Naive thymus-derived CD4-positive, alpha-beta T cell (primary cell): ENCODE measurements around the gene NUDT3. TPM values are rescaled to one million over a fixed set of nuclear protein-coding genes. Genes with fewer than 3 reads are reported as not detected.
A peak's percentile ranks its signal among the peaks of the same experiment; 100 is the strongest.

ENCODE experiments used
- ATAC-seq: fragments of 150-1000 bp; cut with Tn5 transposase; 2 replicates; pipeline ENCODE4 v1.10.0; 2021; ENCODE audit warnings: mild to moderate bottlenecking, moderate library complexity
- CTCF ChIA-PET: fragments of 350-600 bp; sonication (Branson Sonifier 250); formaldehyde crosslinking; loops from one replicate; lab custom pipeline; 2021; ENCODE audit warnings: antibody characterized with exemption; lab: Charles Lee
- POLR2A ChIA-PET: fragments of 350-600 bp; sonication (Branson Sonifier 250); formaldehyde crosslinking; loops from one replicate; lab custom pipeline; 2021; ENCODE audit warnings: antibody characterized with exemption, inconsistent platforms; lab: Charles Lee
- DNase-seq, 9 donors: peaks; one replicate each; pipeline versions ENCODE4 v3.0.0 to v3.0.0-alpha.2; 2020 to 2022; ENCODE audit warnings: mixed read lengths in 1 of 9
- H3K27ac ChIP-seq: one replicate; pipeline ENCODE4 v1.7.0; 2013; ENCODE audit warnings: mild to moderate bottlenecking, low read depth, low read length, moderate library complexity
- H3K27me3 ChIP-seq, 2 donors: one replicate each; pipeline ENCODE4 v1.7.0; 2013; ENCODE audit warnings: low read length in 2 of 2, mild to moderate bottlenecking in 2 of 2, moderate library complexity in 2 of 2; ENCODE audit not compliant: control insufficient read depth in 2 of 2, insufficient read depth in 2 of 2
- H3K36me3 ChIP-seq, 3 experiments: 1 replicate in 2 of 3; 2 replicates in 1 of 3; pipeline ENCODE4 v1.7.0; 2013; ENCODE audit warnings: low read length in 3 of 3, mild to moderate bottlenecking in 3 of 3, moderate library complexity in 1 of 3; ENCODE audit not compliant: insufficient read depth in 3 of 3, control insufficient read depth in 2 of 3
- H3K4me1 ChIP-seq, 2 donors: one replicate each; pipeline ENCODE4 v1.7.0; 2013; ENCODE audit warnings: low read length in 2 of 2, mild to moderate bottlenecking in 2 of 2, moderate library complexity in 1 of 2; ENCODE audit not compliant: control insufficient read depth in 2 of 2, insufficient read depth in 2 of 2
- H3K4me3 ChIP-seq: 2 replicates; pipeline ENCODE4 v1.7.0; 2013; ENCODE audit warnings: mild to moderate bottlenecking, low read length
- H3K9me3 ChIP-seq, 3 experiments: 1 replicate in 2 of 3; 2 replicates in 1 of 3; pipeline ENCODE4 v1.7.0; 2013; ENCODE audit warnings: low read length in 3 of 3; ENCODE audit not compliant: control insufficient read depth in 2 of 3
- H3K27ac Mint-ChIP-seq, 9 donors: one replicate each; pipeline ENCODE4 v1.8.0; 2020 to 2022; ENCODE audit warnings: mixed read lengths in 9 of 9, mild to moderate bottlenecking in 8 of 9, moderate library complexity in 5 of 9, inconsistent platforms in 2 of 9
- H3K27me3 Mint-ChIP-seq, 5 donors: one replicate each; pipeline ENCODE4 v1.8.0; 2021 to 2022; ENCODE audit warnings: mixed read lengths in 5 of 5, mild to moderate bottlenecking in 1 of 5
- H3K36me3 Mint-ChIP-seq, 5 donors: one replicate each; pipeline ENCODE4 v1.8.0; 2020 to 2022; ENCODE audit warnings: mixed read lengths in 5 of 5, mild to moderate bottlenecking in 3 of 5, inconsistent platforms in 1 of 5
- H3K4me1 Mint-ChIP-seq, 7 donors: one replicate each; pipeline ENCODE4 v1.8.0; 2020 to 2022; ENCODE audit warnings: mixed read lengths in 7 of 7, mild to moderate bottlenecking in 3 of 7, inconsistent platforms in 1 of 7
- H3K4me3 Mint-ChIP-seq, 10 donors: one replicate each; pipeline ENCODE4 v1.8.0; 2020 to 2022; ENCODE audit warnings: mild to moderate bottlenecking in 10 of 10, mixed read lengths in 10 of 10, moderate library complexity in 6 of 10, inconsistent platforms in 2 of 10
- H3K9me3 Mint-ChIP-seq, 11 donors: one replicate each; pipeline ENCODE4 v1.8.0; 2020 to 2022; ENCODE audit warnings: mixed read lengths in 11 of 11, mild to moderate bottlenecking in 4 of 11, inconsistent platforms in 1 of 11, moderate library complexity in 1 of 11
- intact Hi-C, 2 donors: fragments of 100-400 bp; cut with micrococcal nuclease; formaldehyde crosslinking; loops; one replicate each; pipeline ENCODE4 v1.15.1; 2023
- polyA plus RNA-seq, 2 donors: library from polyadenylated mRNA; unstranded; fragments of 300-500 nt; fragmentation: Illumina TruSeq; gene quantifications; one replicate each; pipeline ENCODE4 v1.2.3, GENCODE V29; 2021
- total RNA-seq, 6 experiments: library from RNA in 5 of 6; stranded (reverse) in 5 of 6; gene quantifications; 1 replicate in 5 of 6; 2 replicates in 1 of 6; pipeline ENCODE4 v1.2.3 and lab custom pipeline; 2021 to 2026

NUDT3 gene
- total and polyA plus RNA-seq, 7 experiments from 2014 or later, result 10.4 to 29.7 (median 23.4) TPM

DNA sequence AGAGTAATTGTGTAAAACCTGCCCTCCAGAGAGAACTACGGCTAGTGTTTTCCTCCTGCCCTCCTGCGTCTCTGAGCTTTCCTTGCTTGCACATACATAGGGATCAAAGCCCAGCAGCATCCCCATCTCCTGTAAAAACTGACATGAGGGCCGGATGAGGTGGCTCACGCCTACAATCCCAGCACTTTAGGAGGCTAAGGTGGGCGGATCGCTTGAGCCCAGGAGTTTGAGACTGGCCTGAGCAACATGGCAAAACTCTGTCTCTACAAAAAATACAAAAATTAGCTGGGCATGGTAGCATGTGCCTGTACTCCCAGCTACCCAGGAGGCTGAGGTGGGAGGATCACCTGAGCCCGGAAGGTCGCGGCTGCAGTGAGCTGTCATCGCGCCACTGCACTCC, 103.3 kb downstream of the NUDT3 start:
- no peak for DNase-seq
- Histone ChIP-seq H3K4me1 (peaks cover 0 to 3% of the 10 kb centered on the region in 2 donors), H3K36me3 (peaks cover 6 to 21% (median 6%) of the 10 kb centered on the region in 3 experiments), H3K4me3 (no peak overlapping the region), H3K9me3 (no peaks in the 10 kb centered on the region), H3K27me3 (no peaks in the 10 kb centered on the region), H3K27ac (no peak overlapping the region)
- Mint-ChIP-seq H3K27ac (peak overlapping the region in 5 of 9 donors; percentile 34 to 74 (median 55)), H3K36me3 (peaks cover 9 to 50% (median 30%) of the 10 kb centered on the region in 5 donors), H3K4me3 (peak overlapping the region in 2 of 10 donors; percentile 14 to 26), H3K4me1 (peaks cover 0 to 33% (median 23%) of the 10 kb centered on the region in 7 donors), H3K27me3 (no peaks in the 10 kb centered on the region), H3K9me3 (no peaks in the 10 kb centered on the region)
- intact Hi-C loops, result no loop called here
- no peak for ATAC-seq
- ChIA-PET POLR2A (no interaction called here), CTCF (no interaction called here)

DNA sequence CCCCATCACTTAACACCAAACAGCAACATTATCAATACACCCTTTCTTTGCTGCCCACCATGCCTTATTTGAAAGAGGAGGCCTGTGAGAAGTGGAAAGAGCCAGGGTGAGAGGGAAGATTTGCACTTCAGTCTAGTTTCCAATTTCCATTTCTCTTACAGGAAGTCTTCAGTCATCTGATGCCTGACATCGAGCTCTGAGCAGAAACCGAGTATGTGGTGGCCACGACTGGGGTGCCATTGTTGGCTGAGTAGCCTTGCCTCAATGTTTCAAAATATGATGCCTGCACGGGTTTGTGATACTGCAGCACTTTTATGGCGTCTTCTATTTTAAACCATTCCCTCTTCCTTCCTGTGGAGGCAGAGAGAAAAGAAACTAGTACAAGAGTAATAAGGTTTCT, 103.9 kb downstream of the NUDT3 start:
- H3K4me1 Mint-ChIP-seq, result peaks cover 0 to 33% (median 23%) of the 10 kb centered on the region in 7 donors
- ATAC-seq (no peak), DNase-seq (no peak)
- POLR2A ChIA-PET, result no interaction called here
- H3K4me3 Mint-ChIP-seq, result peak overlapping the region in 2 of 10 donors; percentile 14 to 26
- intact Hi-C loops, result no loop called here
- CTCF ChIA-PET, result no interaction called here
- H3K36me3 Mint-ChIP-seq, result peaks cover 8 to 51% (median 33%) of the 10 kb centered on the region in 5 donors
- H3K27me3 Mint-ChIP-seq, result no peaks in the 10 kb centered on the region
- Histone ChIP-seq H3K9me3 (no peaks in the 10 kb centered on the region), H3K36me3 (peaks cover 6 to 16% (median 6%) of the 10 kb centered on the region in 3 experiments), H3K4me3 (no peak overlapping the region), H3K27me3 (no peaks in the 10 kb centered on the region), H3K27ac (no peak overlapping the region), H3K4me1 (peaks cover 0 to 3% of the 10 kb centered on the region in 2 donors)
- no peaks in the 10 kb centered on the region for H3K9me3 Mint-ChIP-seq
- H3K27ac Mint-ChIP-seq, result peak overlapping the region in 6 of 9 donors; percentile 14 to 81 (median 49)

DNA sequence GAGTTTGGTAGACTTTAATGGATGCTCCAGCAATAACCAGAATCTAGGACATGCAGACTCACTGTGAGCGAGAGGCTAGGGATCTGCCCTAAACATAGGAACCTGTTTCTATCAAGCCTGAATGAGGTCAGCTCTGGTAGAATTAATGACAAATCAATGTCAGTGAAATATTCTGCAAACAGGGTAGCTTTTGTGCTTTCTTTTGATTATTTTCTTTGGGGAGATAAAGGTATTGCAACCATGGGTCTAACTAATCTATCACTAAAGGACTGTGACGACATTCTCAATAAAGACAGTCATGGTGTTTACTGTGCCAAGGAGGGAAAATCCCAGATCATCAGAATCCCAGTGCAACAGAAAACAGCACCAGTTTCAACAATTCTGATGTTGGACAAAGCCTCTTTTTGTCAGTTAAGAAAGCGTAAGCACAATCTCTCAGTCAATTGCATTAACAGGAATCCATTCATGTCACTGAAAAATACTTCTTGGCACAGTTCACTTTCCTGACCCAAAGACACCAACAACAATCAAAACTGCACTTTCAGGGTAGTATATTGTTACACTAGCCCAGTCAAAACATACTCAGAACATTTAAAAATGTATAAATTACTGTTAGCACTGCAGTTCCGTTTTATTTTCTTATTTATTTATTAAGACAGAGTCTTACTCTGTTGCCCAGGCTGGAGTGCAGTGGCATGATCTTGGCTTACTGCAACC, 106.9 kb downstream of the NUDT3 start:
- Histone ChIP-seq H3K36me3 (peaks cover 0 to 6% (median 4%) of the 10 kb centered on the region in 3 experiments), H3K27me3 (no peaks in the 10 kb centered on the region), H3K9me3 (no peaks in the 10 kb centered on the region), H3K4me3 (no peak overlapping the region), H3K4me1 (peaks cover 0 to 3% of the 10 kb centered on the region in 2 donors), H3K27ac (no peak overlapping the region)
- Mint-ChIP-seq H3K9me3 (no peaks in the 10 kb centered on the region), H3K4me1 (peaks cover 0 to 33% (median 29%) of the 10 kb centered on the region in 7 donors), H3K27ac (peak overlapping the region in 2 of 9 donors; percentile 3 to 59), H3K27me3 (no peaks in the 10 kb centered on the region), H3K36me3 (peaks cover 0 to 38% (median 33%) of the 10 kb centered on the region in 5 donors), H3K4me3 (no peak overlapping the region)
- ATAC-seq (no peak), DNase-seq (no peak)
- CTCF ChIA-PET, result no interaction called here
- POLR2A ChIA-PET, result no interaction called here
- intact Hi-C loops, result no loop called here

DNA sequence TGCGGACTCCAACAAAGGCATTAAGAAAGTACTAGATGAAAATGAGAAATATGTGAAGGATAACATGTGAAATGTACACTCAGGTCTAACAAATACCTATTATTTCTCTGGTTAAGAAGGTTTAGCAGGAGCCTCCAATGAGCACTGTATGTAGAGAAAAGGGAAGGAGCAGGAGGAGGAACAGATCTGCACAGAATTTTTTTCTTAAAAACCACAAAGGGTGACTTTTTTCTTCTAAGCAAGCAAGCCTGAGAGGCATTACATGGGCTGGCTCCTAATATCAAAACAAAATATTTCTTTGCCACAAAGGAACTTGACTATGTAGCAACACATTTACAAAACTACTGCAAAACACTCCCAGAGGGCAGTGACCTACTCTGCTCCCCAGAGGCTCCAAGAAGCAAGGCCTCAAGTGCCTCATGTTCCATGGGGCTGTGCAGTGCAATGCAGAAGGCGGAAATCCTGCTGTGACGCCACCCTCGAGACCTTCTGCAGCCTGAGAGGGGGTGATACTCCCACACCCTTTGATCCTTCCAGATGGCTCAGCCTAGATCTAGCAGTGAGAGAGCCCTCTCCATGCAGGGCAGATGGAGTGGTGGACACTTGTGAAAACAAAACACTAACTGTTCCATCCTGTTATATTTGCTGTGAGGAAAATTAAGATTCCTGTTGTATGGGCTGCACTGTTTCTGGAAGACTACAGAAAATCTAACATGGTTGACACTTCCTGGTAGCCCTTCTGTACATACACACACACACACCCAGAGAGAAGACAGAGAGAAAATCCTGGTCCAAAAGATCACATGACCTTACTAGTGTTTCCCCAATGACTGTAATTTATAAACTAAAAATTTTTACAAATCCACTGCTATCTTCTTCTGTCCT, 107.7 kb downstream of the NUDT3 start:
- DNase-seq (no peak), ATAC-seq (peak; percentile 85)
- no peaks in the 10 kb centered on the region for H3K9me3 Mint-ChIP-seq
- ChIA-PET CTCF (no interaction called here), POLR2A (no interaction called here)
- Histone ChIP-seq H3K9me3 (no peaks in the 10 kb centered on the region), H3K27me3 (no peaks in the 10 kb centered on the region), H3K36me3 (peaks cover 0 to 6% (median 4%) of the 10 kb centered on the region in 3 experiments), H3K4me3 (no peak overlapping the region), H3K4me1 (peaks cover 0 to 3% of the 10 kb centered on the region in 2 donors), H3K27ac (no peak overlapping the region)
- H3K27ac Mint-ChIP-seq, result peak overlapping the region in 5 of 9 donors; percentile 53 to 77 (median 74)
- peak overlapping the region in 2 of 10 donors; percentile 34 to 41 for H3K4me3 Mint-ChIP-seq
- no peaks in the 10 kb centered on the region for H3K27me3 Mint-ChIP-seq
- H3K36me3 Mint-ChIP-seq, result peaks cover 0 to 46% (median 37%) of the 10 kb centered on the region in 5 donors
- H3K4me1 Mint-ChIP-seq, result peaks cover 0 to 31% (median 26%) of the 10 kb centered on the region in 7 donors
- intact Hi-C loops, result no loop called here

DNA sequence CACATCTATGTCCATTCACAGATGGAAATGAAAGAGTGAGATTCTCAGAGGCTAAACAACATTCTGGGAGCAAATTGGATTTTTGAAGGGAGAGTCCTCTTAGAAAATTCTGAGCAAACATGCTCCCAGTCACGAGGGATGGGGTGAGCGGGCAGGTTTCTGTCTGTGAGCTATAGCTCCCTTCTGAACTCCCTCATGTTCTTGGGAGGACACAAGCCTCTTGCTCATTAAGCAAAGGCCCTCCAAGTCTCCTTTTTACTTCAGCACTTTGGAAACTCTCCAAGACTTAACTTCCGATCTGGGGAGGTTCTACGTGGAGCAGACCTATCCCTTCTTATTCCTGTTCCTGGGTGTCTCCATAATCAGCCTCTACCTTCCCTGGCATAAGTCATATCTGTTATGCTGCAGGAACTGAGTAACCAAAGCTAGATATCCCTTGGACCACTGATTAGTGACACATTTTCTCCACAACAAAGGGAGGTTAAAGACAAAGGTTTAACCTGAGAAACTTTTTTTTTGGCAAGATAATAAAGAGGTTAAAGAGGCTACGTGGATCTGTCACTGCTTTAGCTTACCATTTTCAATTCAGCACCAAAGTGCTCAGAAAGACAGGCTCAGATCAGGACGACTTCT, 110.7 kb downstream of the NUDT3 start:
- peaks cover 0 to 44% (median 39%) of the 10 kb centered on the region in 5 donors for H3K36me3 Mint-ChIP-seq
- Histone ChIP-seq H3K27me3 (no peaks in the 10 kb centered on the region), H3K4me3 (no peak overlapping the region), H3K4me1 (no peaks in the 10 kb centered on the region), H3K27ac (no peak overlapping the region), H3K9me3 (no peaks in the 10 kb centered on the region), H3K36me3 (peaks cover 0 to 4% (median 0%) of the 10 kb centered on the region in 3 experiments)
- no peak for ATAC-seq
- peaks cover 9 to 25% (median 17%) of the 10 kb centered on the region in 7 donors for H3K4me1 Mint-ChIP-seq
- H3K9me3 Mint-ChIP-seq, result no peaks in the 10 kb centered on the region
- POLR2A ChIA-PET, result no interaction called here
- intact Hi-C loops, result no loop called here
- no peak overlapping the region for H3K4me3 Mint-ChIP-seq
- H3K27me3 Mint-ChIP-seq, result no peaks in the 10 kb centered on the region
- DNase-seq, result no peak
- CTCF ChIA-PET, result interaction anchor here (0.5 to 0.6 kb wide), 2 partner anchors 36 to 101 kb away, joined by 3 read pairs; no protein-coding TSS in a partner anchor
- no peak overlapping the region for H3K27ac Mint-ChIP-seq

DNA sequence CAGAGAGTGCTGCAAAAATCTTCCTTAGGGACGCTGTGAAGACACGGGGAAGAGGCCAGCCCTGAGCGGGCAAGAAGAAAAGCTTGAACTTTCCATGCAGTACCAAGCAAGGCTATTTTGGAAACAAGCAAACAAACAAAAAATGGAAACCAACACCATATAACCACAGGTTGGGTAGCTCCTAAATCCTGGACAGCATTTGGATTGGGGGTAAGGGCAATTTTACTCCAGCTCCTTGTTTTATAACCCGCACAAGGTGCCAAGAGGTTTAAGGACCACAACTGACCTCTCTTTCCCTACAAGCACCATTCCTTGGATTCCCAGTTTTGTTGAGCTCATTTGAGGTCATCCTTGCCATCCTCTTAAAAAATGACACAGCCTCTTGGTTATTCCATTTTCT, 112.3 kb downstream of the NUDT3 start:
- ATAC-seq (no peak), DNase-seq (no peak)
- Histone ChIP-seq H3K4me1 (no peaks in the 10 kb centered on the region), H3K27ac (no peak overlapping the region), H3K9me3 (no peaks in the 10 kb centered on the region), H3K27me3 (no peaks in the 10 kb centered on the region), H3K4me3 (no peak overlapping the region), H3K36me3 (peaks cover 0 to 4% (median 0%) of the 10 kb centered on the region in 3 experiments)
- H3K4me3 Mint-ChIP-seq, result no peak overlapping the region
- no peak overlapping the region for H3K27ac Mint-ChIP-seq
- no peaks in the 10 kb centered on the region for H3K9me3 Mint-ChIP-seq
- intact Hi-C loops, result no loop called here
- H3K36me3 Mint-ChIP-seq, result peaks cover 0 to 38% (median 33%) of the 10 kb centered on the region in 5 donors
- peaks cover 9 to 25% (median 19%) of the 10 kb centered on the region in 7 donors for H3K4me1 Mint-ChIP-seq
- H3K27me3 Mint-ChIP-seq, result no peaks in the 10 kb centered on the region
- CTCF ChIA-PET, result no interaction called here
- POLR2A ChIA-PET, result no interaction called here
